HepG2 (cell line): ENCODE results near the gene GALR2. TPM values are rescaled to one million over a fixed set of nuclear protein-coding genes. Genes with fewer than 3 reads are reported as not detected.

Experiments
- ATAC-seq: fragments of 200-7000 bp; cut with Tn5 transposase; 3 replicates; pipeline ENCODE4 v1.9.1; 2020; ENCODE audit warnings: mild to moderate bottlenecking, moderate library complexity
- BruUV-seq: library from RNA; stranded (reverse); fragments of 400-500 nt; replicated peaks from 2 replicates; lab custom pipeline; 2021; lab: Mats Ljungman, UMichigan
- CTCF ChIA-PET: fragments of 300-600 bp; formaldehyde crosslinking; extraction: SDS; loops from one replicate; lab custom pipeline; 2021; ENCODE audit warnings: low total read pairs, inconsistent platforms, low intra/inter-chr PET ratio; lab: Yijun Ruan, JAX
- POLR2A ChIA-PET: fragments of 350-600 bp; sonication (Branson Sonifier 250); formaldehyde crosslinking; loops from one replicate; lab custom pipeline; 2020; ENCODE audit warnings: antibody characterized with exemption, inconsistent platforms; lab: Yijun Ruan, JAX
- DNase-seq: peaks from one replicate; pipeline ENCODE4 v3.0.0-alpha.2; 2015; ENCODE audit warnings: low spot score
- FAIRE-seq: peaks from 3 replicates; lab custom pipeline; 2011; peaks lifted over from hg19 to GRCh38; lab: Jason Lieb, UNC
- H2AFZ ChIP-seq: one replicate; pipeline ENCODE4 v1.6.1; 2011; ENCODE audit warnings: low read length, inconsistent platforms
- H3K27ac ChIP-seq: fragments of 300-600 bp; 3 replicates; pipeline ENCODE4 v1.8.0; 2011; ENCODE audit warnings: mixed run types, mild to moderate bottlenecking, mixed read lengths, low read length, inconsistent platforms; ENCODE audit not compliant: insufficient read depth; ENCODE audit errors: extremely low read length
- H3K27me3 ChIP-seq, 2 experiments: fragments of 200-600 bp in 1 of 2; 2 replicates in 1 of 2; 3 replicates in 1 of 2; pipeline versions ENCODE4 v1.6.0 to v1.8.0; 2011; ENCODE audit warnings: low read length in 2 of 2, mild to moderate bottlenecking in 2 of 2, moderate library complexity in 2 of 2, inconsistent platforms in 1 of 2; ENCODE audit not compliant: insufficient read depth in 2 of 2, control insufficient read depth in 1 of 2
- H3K36me3 ChIP-seq, 2 experiments: fragments of 200-600 bp in 1 of 2; replicated peaks in 1 of 2; 2 replicates in 1 of 2; 3 replicates in 1 of 2; pipeline versions ENCODE4 v1.5.1 to v1.8.0; 2011; ENCODE audit warnings: low read length in 2 of 2, inconsistent platforms in 1 of 2; ENCODE audit not compliant: insufficient read depth in 2 of 2, control insufficient read depth in 1 of 2
- H3K4me1 ChIP-seq: 2 replicates; pipeline ENCODE4 v1.5.1; 2012; ENCODE audit warnings: low read length, inconsistent platforms; ENCODE audit not compliant: insufficient read depth
- H3K4me2 ChIP-seq: 2 replicates; pipeline ENCODE4 v1.6.0; 2011; ENCODE audit warnings: low read depth, low read length, inconsistent platforms
- H3K4me3 ChIP-seq, 3 experiments: fragments of 200-600 bp in 1 of 3; sonication (generic), shearing (Covaris generic) in 1 of 3; replicated peaks in 1 of 3; 2 replicates each; pipeline ENCODE4 v1.5.1; 2011 to 2016; ENCODE audit warnings: low read length in 3 of 3, inconsistent platforms in 2 of 3, low read depth in 2 of 3, mild to moderate bottlenecking in 2 of 3, control low read depth in 1 of 3, mixed read lengths in 1 of 3; ENCODE audit not compliant: insufficient read depth in 1 of 3
- H3K79me2 ChIP-seq: one replicate; pipeline ENCODE4 v1.6.1; 2011; ENCODE audit warnings: low read length, inconsistent platforms; ENCODE audit not compliant: insufficient read depth
- H3K9ac ChIP-seq: 2 replicates; pipeline ENCODE4 v1.6.0; 2011; ENCODE audit warnings: mild to moderate bottlenecking, low read depth, low read length, inconsistent platforms; ENCODE audit not compliant: insufficient read depth
- H3K9me3 ChIP-seq: 2 replicates; pipeline ENCODE4 v1.5.1; 2012; ENCODE audit warnings: mild to moderate bottlenecking, low read length
- H4K20me1 ChIP-seq: 2 replicates; pipeline ENCODE4 v1.6.0; 2011; ENCODE audit warnings: inconsistent platforms, mild to moderate bottlenecking, low read length, moderate library complexity; ENCODE audit not compliant: insufficient read depth
- ETS1 ChIP-seq: sonication (generic); formaldehyde crosslinking; IDR thresholded peaks from 2 replicates; pipeline ENCODE4 v1.4.0; 2020; ENCODE audit warnings: missing genetic modification reagents
- FOSL1 ChIP-seq: sonication (generic); formaldehyde crosslinking; IDR thresholded peaks from 2 replicates; pipeline ENCODE4 v1.9.0; 2021; ENCODE audit warnings: missing genetic modification reagents, borderline replicate concordance
- KDM6A ChIP-seq: IDR thresholded peaks from 2 replicates; pipeline ENCODE4 v1.6.1; 2016; ENCODE audit warnings: low read depth
- MAFK ChIP-seq, 2 experiments: IDR thresholded peaks in 1 of 2; conservative IDR thresholded peaks in 1 of 2; 2 replicates each; pipeline ENCODE4 v1.6.1; 2011; ENCODE audit warnings: improper control_type of control experiment in 2 of 2, low read length in 2 of 2
- POLR2A ChIP-seq, 2 experiments: IDR thresholded peaks; 2 replicates each; pipeline ENCODE4 v1.6.1; 2011; ENCODE audit warnings: low read depth in 2 of 2, low read length in 2 of 2, mild to moderate bottlenecking in 1 of 2, moderate library complexity in 1 of 2; ENCODE audit not compliant: insufficient read depth in 1 of 2
- STAT6 ChIP-seq: sonication (generic); formaldehyde crosslinking; IDR thresholded peaks from 2 replicates; pipeline ENCODE4 v1.4.0; 2020; ENCODE audit warnings: missing genetic modification reagents, mild to moderate bottlenecking, borderline replicate concordance
- ZNF432 ChIP-seq: sonication (generic); formaldehyde crosslinking; IDR thresholded peaks from 2 replicates; pipeline ENCODE4 v1.5.0; 2020; ENCODE audit warnings: missing genetic modification reagents, mild to moderate bottlenecking, borderline replicate concordance
- ZNF816 ChIP-seq: sonication (generic); formaldehyde crosslinking; IDR thresholded peaks from 2 replicates; pipeline ENCODE4 v1.8.0; 2022; ENCODE audit warnings: missing genetic modification reagents, mild to moderate bottlenecking, borderline replicate concordance
- WGBS: methylation state at CpG from one replicate; pipeline ENCODE4 v1.1.6; 2017; ENCODE audit warnings: low lambda C conversion rate; 5-methylcytosine and 5-hydroxymethylcytosine counted together
- in situ Hi-C: cut with HindIII; loops from 2 replicates; pipeline ENCODE4 v1.10.0; 2017; ENCODE audit warnings: low pct_unique_long_range_greater_than_20kb; ENCODE audit not compliant: extremely low pct_ligation_motif_present
- intact Hi-C: fragments of 100-400 bp; cut with micrococcal nuclease; formaldehyde crosslinking; loops from one replicate; pipeline ENCODE4 v1.10.0; 2022; ENCODE audit not compliant: unreplicated experiment
- polyA plus RNA-seq, 8 experiments: library from polyadenylated mRNA; depleted of rRNA in 3 of 8; stranded (reverse) in 7 of 8; unstranded in 1 of 8; fragments of >200 nt; fragmentation: Illumina TruSeq in 4 of 8; extraction: Trizol in 4 of 8; gene quantifications; 2 replicates each; pipeline versions ENCODE4 v1.2.1 to v1.2.3, GENCODE V29; 2011 to 2016; ENCODE audit warnings: low read depth in 4 of 8, missing spikeins in 1 of 8, mixed read lengths in 1 of 8; ENCODE audit not compliant: insufficient read depth in 1 of 8
- total RNA-seq, 5 experiments: library from RNA; depleted of rRNA; stranded (reverse); fragments of >200 nt; fragmentation: Illumina TruSeq; extraction: Trizol; gene quantifications; 2 replicates each; pipeline ENCODE4 v1.2.3, GENCODE V29; 2016; ENCODE audit warnings: low read depth in 1 of 5
- TF ChIP-seq, protein P1 (sequence below): sonication (generic); formaldehyde crosslinking; conservative IDR thresholded peaks from 2 replicates; pipeline ENCODE4 v1.8.0; 2022; ENCODE audit warnings: low read depth, missing genetic modification reagents

Gene GALR2
- total and polyA plus RNA-seq, 2 of the 13 experiments (the other 11 are each of a cell fraction or from before 2014, with no cell fraction given): 0.48 to 0.58 TPM

DNA sequence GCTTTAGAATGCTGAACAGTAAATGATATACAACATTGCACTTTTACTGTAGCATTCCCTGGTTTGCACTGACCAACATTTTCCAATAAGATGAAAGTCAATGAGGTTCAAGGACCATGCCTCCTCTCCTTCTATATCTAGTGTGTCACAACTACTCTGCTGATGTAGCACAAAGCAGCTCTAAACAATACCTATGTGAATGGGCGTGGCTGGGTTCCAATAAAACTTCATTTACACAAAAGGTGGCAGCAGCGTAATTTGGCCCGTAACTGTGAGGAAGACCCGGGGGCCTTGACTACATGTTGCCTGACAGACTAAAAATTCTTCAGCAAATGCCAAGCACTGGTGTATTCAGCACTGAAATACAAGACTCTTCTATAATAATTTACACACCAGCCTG lies 8.8 kb upstream of the GALR2 start:
- peaks cover 10% of the 10 kb centered on the region for H3K4me1 ChIP-seq
- H3K27ac ChIP-seq: no peak overlapping the region
- H3K4me2 ChIP-seq: no peak overlapping the region
- H3K36me3 ChIP-seq: peaks cover 43 to 73% of the 10 kb centered on the region in 2 experiments
- ChIA-PET POLR2A (interaction anchor here (0.7 kb wide), 1 partner anchor 71 kb away, joined by 3 read pairs; no protein-coding TSS in a partner anchor), CTCF (no interaction called here)
- TF ChIP-seq MAFK (conservative IDR thresholded peaks at IDR 0.05 in 1 of 2, IDR thresholded peaks at IDR 0.05 in 1 of 2; ENCODE audit: low read length in 2 of 2) (0 out of 4 replicates have a peak, but pooled peaks of 1 of the 2 experiments have one; percentile 17), POLR2A (IDR thresholded peaks at IDR 0.05; ENCODE audit: insufficient read depth in 1 of 2, low read depth in 2 of 2, low read length in 2 of 2) (0 out of 4 replicates have a peak, but pooled peaks of 1 of the 2 experiments have one; percentile 18), ZNF432 (CRISPR knock-in tag) (no peak)
- FAIRE-seq: no peak
- intact Hi-C loops: no loop called here
- no peak overlapping the region for H2AFZ ChIP-seq
- H3K27me3 ChIP-seq: no peaks in the 10 kb centered on the region
- no peak overlapping the region for H3K4me3 ChIP-seq
- BruUV-seq: no TSS peak
- H3K79me2 ChIP-seq: peaks cover 10% of the 10 kb centered on the region
- no peak for ATAC-seq
- H4K20me1 ChIP-seq: 0 out of 2 replicates have a peak, but pooled peaks cover under 1% of the 10 kb centered on the region
- DNase-seq: no peak
- in situ Hi-C loops: no loop called here
- WGBS: 96% methylated on average over 4 of the region's 4 CpGs
- no peaks in the 10 kb centered on the region for H3K9me3 ChIP-seq
- H3K9ac ChIP-seq: no peak overlapping the region

DNA sequence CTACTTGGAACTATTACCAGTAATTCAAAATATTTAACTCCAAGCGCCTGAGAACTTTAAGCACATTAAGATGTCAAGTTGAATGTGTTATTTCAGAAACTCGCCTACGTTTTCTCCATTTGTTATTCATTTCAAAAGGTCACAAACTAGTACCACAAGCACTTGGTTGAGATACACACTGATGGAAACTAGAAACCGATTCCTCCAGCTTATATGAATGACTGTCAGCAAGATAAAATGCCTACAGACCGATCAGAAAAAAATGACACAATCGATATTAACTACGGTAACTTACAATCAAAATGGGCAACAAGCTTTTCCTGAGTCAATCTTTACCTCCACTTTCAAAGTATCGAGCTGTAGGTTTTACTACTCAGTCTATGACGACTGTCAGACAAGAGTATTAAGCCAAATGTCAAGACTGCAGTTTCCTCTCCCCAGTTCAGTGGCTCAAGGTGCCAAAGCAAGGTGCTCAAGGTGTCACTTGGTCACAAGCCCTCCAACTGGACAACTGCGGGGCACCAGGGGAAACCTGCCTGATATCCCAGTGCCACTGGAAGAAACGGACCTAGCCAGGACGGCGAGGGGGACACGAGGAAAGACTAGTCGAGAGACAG lies 2.9 kb upstream of the GALR2 start:
- Histone ChIP-seq H3K36me3 (peaks cover 7 to 20% of the 10 kb centered on the region in 2 experiments), H4K20me1 (peaks cover 10% of the 10 kb centered on the region; the same call in 1 of the 2 replicates), H3K4me2 (peak overlapping the region; percentile 83), H3K4me3 (peak overlapping the region; percentile 76 to 97 (median 86)), H3K27ac (peak overlapping the region; percentile 69), H3K79me2 (peaks cover 24% of the 10 kb centered on the region), H3K9ac (peak overlapping the region; percentile 97), H2AFZ (no peak overlapping the region), H3K9me3 (no peaks in the 10 kb centered on the region), H3K27me3 (peaks cover 17 to 32% of the 10 kb centered on the region in 2 experiments; a peak in 4 of 5 replicates), H3K4me1 (peaks cover 39% of the 10 kb centered on the region)
- intact Hi-C loops: no loop called here
- peak; percentile 63 for FAIRE-seq
- TSS peak; percentile 81 for BruUV-seq
- WGBS: 1% methylated on average over 15 of the region's 15 CpGs
- no peak for ATAC-seq
- in situ Hi-C loops: no loop called here
- DNase-seq: no peak
- POLR2A ChIA-PET: interaction anchor here (0.9 to 1.7 kb wide), 16 partner anchors 11 to 292 kb away, joined by 3 to 6 read pairs (median 4); partner anchors contain the start of genes EVPL, EXOC7 and FOXJ1
- CTCF ChIA-PET: no interaction called here
- TF ChIP-seq ETS1 (CRISPR knock-in tag): no peak
- TF ChIP-seq FOSL1: no peak
- TF ChIP-seq, protein P1, sequence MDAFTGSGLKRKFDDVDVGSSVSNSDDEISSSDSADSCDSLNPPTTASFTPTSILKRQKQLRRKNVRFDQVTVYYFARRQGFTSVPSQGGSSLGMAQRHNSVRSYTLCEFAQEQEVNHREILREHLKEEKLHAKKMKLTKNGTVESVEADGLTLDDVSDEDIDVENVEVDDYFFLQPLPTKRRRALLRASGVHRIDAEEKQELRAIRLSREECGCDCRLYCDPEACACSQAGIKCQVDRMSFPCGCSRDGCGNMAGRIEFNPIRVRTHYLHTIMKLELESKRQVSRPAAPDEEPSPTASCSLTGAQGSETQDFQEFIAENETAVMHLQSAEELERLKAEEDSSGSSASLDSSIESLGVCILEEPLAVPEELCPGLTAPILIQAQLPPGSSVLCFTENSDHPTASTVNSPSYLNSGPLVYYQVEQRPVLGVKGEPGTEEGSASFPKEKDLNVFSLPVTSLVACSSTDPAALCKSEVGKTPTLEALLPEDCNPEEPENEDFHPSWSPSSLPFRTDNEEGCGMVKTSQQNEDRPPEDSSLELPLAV (CRISPR knock-in tag): 0 out of 2 replicates have a peak, but pooled peaks have one; percentile 9
- 0 out of 2 replicates have a peak, but pooled peaks have one; percentile 89 for TF ChIP-seq ZNF816 (CRISPR knock-in tag)
- TF ChIP-seq STAT6 (CRISPR knock-in tag): no peak
- TF ChIP-seq KDM6A (CRISPR knock-in tag): no peak
